NCI-H510A treated with DMSO at 0.1 percent for 48 hours (cell line): Measurements from ENCODE around the gene PCYOX1L.
"Not testable (repeated sequence)": the region's sequence is repeated elsewhere in the genome, so short reads cannot be mapped to it uniquely, and the experiment has no call there.

ENCODE experiments used
- DNase-seq: peaks from one replicate; lab custom pipeline; 2025; lab: John Stamatoyannopoulos, UW

The PCYOX1L gene

DNA sequence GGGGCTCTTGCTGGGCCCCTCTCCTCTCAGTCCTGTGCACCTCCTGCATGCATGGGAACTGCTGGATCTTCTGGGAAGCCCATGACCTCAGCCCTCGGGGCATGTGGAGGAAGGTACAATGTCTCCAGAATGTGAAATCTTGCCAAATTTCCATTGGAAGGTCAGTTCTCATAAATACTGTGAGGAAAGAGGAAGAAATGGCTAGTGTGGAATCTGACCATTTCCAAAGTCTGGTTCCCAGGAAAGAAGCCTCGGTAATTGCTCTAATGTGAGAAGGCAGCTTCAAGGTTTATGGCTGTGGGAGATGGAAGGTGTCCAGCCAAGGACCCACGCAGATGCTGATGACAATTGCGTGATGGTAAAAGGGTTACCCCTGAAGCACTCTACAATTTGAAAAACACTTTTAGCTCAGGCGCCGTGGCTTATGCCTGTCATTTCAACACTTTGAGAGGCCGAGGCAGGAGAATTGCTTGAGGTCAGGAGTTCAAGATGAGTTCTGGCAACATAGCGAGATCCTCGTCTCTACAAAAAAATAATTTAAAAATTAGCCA is 29.3 kb downstream of the PCYOX1L start:
- no peak for DNase-seq

DNA sequence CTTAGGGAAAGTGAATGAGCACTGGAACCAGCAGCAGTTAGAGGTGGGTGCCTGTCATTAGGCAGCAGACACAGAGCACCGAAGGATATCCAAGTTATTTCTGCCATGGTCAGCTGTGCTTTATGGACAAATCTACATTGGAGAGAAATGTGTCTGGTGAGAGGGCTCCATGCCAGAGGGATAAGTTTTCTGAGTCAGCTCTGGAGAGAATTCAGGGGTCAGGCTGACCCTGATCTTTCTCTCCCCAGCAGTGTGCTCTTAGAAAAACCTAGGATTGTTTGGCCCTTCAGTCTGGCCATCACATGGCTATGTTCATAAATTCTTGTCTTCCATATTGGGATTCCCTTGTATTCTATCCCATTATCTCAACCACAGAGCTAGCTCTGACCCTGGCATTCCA is 30.1 kb downstream of the PCYOX1L start:
- no peak for DNase-seq

DNA sequence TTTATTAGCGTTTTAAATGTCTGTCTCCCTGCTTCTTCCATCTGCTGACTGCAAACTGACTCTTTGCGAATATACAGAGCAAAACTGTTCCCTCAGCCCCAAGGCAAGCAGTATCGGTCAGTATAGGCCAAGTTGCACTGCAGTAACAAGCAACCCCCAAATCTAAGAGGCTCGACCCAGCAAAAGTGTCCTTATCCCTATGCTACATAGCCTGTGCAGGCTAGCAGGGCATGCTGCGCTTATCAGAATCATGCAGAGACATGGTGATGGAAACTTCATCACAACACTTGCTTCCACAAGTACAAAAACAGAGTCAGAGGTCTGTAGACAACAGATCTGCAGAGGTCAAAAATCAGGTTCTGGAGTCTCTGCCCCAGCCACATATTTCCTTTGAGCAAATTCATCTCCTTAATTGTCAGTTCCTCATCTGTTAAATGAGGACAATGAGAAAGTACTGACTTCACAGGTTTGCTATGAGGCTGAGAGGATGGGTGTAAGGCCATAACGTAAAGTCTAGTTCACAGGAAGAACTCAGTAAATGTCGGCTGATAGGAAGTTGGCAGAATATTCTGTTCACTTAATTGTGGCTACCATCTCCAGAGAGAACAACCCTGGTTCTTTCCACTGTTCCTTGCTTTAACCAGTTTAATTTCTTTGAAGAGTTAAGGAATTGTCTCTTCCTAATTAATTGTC is 30.8 kb downstream of the PCYOX1L start:
- no peak for DNase-seq

DNA sequence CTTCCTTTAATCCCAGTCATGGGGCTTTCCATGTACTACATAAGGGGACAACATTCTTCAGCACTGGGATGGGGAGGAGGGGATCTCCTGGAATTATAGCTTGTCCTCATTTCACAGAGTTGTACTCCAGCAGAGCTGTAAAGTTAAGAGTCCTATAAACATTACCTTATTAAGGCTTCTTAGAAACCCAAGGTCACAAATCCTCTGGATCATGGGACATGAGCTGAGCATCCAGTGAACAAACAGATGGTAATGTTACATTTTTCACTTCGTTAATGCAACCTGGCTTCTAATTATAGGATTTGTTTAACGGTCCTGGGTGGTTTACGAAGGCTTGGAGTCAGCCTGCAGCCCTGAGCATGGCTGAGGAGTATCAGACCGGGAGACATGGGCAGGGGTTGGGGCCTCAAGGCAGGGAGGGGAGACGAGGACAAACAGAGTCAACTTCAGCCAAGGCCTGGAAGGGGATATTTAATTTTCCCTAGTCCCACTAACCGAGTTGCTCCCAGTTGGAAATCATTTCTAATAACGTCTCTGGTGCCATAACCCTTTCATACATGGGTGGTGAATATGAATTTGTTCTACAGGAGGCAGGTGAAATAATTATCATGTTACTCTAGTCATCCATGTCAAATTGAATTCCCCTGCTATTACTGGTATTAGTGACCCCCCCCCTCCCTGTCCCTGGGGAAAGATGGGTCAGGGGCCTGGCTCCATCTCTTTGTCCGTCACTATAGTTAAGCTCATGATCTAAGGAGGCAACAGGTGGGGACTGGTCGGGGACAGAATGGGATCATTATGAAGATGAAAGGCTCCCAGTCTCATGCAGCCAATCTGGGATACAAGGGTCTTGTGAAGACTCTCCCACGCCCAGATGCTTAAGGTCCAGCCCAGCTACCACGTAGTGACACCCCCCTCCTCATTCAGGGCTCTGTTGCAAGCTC is 32.0 kb downstream of the PCYOX1L start:
- no peak for DNase-seq

DNA sequence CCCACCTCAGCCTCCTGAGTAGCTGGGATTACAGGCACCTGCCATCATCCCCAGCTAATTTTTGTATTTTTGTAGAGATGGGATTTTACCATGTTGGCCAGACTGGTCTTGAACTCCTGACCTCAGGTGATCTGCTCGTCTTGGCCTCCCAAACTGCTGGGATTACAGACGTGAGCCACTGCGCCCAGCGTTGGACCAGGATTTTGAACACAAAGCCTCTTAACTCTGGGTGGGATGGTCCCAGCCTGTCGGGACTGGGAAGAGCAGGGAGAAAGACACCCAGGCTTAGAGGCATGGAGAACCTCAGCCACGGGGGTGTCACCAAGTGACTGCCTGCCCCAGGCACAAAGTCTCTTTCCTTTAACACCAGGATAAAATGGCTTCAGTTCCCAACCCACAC is 33.2 kb downstream of the PCYOX1L start:
- DNase-seq, result not testable (repeated sequence)

- no peak for DNase-seq
Measured at GRCh38 chr5:149391524-149391923, 33.7 kb downstream of the PCYOX1L start.

GRCh38 chr5:149392718-149393117 is 34.9 kb downstream of the PCYOX1L start:
- no peak for DNase-seq

DNA sequence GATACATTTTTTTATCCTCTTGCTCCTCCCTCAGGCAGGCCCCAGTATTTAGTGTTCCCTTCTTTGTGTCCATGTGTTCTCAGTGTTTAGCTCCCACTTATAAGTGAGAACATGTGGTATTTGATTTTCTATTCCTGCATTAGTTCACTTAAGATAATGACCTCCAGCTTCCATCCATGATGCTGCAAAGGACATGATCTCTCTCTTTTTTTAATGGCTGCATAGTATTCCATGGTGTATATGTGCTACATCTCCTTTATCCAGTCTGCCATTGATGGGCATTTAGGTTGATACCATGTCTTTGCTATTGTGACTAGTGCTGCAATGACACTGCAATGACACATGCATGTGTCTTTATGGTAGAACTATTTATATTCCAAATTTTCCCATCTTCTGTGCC is 37.1 kb downstream of the PCYOX1L start:
- DNase-seq, result not testable (repeated sequence)

DNA sequence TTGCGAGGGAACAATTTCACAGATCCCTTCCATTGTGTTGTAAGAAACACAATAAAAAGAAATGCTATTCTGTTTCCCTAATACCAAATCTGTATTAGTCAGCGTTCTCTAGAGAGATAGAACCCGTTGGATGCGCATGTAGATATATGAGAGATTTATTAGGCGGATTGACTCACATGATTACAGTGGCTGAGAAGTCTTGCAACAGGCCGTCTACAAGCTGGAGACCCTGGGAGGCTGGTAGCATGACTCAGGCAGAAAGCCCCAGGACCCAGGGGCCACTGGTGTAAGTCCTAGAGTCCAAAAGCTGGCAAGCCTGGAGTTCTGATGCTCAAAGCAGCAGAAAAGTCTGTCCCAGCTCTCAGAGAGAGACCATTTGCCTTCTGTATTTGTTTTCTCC is 39.7 kb downstream of the PCYOX1L start:
- no peak for DNase-seq

- DNase-seq, result not testable (repeated sequence)
Measured at GRCh38 chr5:149398747-149399266, 41.0 kb downstream of the PCYOX1L start.

- DNase-seq, result no peak
Measured at GRCh38 chr5:149399775-149400174, 41.9 kb downstream of the PCYOX1L start.

DNA sequence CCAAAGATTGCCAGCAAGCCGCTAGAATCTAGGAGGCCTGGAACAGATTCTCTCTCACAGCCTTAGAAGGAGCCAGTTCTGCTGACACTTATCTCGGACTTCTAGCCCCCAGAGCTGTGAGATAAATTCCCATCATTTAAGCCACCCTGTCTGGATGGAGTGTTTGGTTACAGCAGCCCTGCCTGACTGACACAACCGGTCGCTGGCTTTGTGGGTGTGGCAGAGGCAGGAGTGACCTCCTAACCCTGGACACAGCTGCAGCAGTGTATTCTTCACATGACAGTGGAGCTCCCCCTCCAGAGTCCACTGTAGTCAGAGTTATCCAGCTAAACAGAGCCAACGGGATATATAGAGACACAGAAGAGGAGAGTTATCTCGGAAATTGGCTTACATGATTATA is 42.5 kb downstream of the PCYOX1L start:
- DNase-seq, result no peak

GRCh38 chr5:149401051-149401450 is 43.2 kb downstream of the PCYOX1L start:
- no peak for DNase-seq

DNA sequence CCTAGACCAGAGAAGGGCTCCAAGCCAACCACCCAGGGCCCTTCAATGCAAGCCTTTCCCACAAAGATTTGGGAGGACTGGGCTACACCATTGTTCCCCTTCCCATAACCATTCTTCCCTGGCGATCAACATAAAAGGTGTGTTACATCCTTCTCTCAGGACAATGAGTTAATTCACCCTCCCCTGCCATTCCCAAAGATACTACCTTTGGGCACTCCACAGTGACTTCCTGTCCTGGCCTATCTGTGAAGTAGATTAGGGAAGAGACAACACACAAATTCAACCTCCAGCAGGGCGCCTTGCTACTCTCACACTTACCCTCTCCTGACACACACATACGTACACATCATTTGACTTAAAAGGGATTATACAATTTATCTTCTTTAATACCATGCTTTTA is 44.4 kb downstream of the PCYOX1L start:
- DNase-seq, result no peak

- no peak for DNase-seq
Measured at GRCh38 chr5:149403923-149404745, 46.3 kb downstream of the PCYOX1L start.

DNA sequence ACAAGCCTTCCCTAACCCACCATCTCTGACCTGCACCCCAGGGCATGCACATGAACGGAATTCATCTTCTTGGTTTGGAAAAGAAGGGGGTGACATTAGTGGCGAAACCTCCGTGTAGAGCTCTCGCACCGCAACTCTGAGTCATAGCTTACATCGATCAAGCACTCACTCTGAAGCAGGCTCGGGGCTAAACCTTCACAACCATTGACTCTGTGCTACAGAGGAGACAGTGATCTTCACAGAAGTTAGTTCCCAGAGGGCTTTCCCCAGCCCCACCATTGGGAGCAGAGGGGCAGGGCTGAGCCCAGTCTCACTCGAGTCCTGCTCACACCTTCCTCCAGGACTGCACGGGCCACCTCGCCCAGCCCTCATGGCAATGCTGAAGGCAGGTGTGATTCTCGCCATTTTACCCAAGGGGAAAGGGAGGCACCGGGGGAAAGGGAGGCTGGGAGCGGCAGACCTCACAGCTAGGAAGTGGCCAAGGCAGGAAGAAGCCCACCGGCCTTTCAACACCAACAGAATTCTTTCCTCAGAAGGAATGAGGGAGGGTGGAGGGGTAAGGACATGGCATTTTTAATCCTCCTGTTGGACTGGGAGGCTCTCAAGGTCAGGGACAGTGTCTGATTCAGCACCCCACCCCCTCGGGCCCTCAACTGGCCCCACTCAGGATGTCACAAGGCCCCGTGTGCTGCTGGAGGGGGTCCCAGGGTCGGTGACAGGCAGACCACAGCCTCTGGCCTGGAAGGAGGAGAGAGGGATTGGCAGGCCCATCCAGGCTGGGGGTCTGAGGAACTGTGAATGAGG is 47.1 kb downstream of the PCYOX1L start:
- no peak for DNase-seq

DNA sequence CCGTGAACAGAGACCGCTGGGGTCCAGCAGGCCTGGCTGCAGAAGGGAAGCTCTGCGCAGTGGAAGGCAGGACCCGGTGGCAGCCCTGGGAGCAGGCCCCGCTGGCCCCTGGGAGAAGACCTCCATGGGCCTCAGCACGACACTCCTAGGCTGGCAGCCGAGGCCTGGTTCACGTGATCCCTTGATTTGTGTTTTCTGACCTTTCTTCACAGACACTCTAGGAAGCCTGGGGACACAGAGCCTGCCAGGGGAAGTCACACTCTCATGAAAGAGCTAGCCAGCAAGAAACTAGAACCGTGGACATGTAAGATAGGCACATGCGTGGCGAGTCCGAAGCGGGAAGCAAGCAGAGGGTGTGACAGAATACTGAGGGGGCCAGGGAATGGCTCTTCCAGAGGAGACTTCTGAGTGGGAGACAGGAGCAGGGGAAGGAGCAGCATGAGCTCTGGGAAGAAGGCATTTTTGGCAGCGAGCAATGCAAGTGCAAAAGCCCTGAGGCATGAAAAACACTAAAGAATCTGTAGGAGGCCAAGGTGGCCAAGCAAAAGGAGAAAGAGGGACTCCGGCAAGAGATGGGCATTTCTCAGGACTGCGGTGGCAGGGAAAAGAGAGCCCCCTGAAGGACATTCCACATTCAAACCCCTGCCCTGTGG is 47.8 kb downstream of the PCYOX1L start:
- no peak for DNase-seq

- no peak for DNase-seq
Measured at GRCh38 chr5:149406203-149406978, 48.5 kb downstream of the PCYOX1L start.

DNA sequence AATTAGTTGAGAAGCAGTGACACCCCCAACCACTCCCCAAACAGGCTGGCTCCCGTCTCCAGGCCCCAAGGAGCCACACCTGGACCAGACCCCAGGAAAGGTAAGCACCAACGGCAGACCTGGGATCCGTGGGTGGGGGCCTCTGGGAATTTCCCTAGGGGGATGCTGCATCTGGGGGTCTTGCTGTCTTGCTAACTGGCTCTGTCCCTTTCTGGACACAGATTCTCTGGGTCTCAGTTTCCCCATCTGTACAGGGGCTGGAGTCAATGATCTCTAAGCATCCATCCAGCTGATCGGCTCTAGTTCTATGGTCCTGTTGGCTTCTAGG is 49.1 kb downstream of the PCYOX1L start:
- no peak for DNase-seq
